Measurements from ENCODE around the gene FNDC1. TPM values are rescaled to one million over a fixed set of nuclear protein-coding genes. Genes with fewer than 3 reads are reported as not detected.
A peak's percentile ranks its signal among the peaks of the same experiment; 100 is the strongest.

FNDC1 gene
- total and polyA plus RNA-seq, 4 donors, result 0.06 to 8.6 (median 0.31) TPM

DNA sequence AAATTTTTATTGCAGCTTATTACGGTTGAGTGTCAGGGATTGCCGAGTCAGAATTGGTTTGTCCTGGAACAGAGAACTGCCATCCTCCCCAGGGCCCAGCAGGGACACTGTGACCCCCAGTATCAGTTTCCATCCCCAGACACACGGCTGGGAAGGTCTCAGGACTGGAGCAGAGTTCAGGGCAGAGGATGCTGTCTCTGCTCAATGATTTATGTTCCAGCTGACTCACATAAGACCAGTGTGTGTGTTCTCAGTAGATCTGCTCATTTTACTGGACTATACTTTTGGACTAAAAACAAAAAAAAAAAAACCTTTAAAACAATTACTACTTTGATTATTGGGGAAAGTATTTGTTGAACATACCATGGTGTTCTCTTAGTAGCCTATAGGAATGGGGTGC lies 44.2 kb downstream of the FNDC1 start:
- Histone ChIP-seq H3K9me3 (ENCODE audit: control insufficient read depth in 4 of 4, insufficient read depth in 3 of 4, low read length in 3 of 4) (no peaks in the 10 kb centered on the region), H3K9ac (ENCODE audit: insufficient read depth in 1 of 2, low read length in 2 of 2) (no peak overlapping the region), H3K4me3 (no peak overlapping the region), H3K27me3 (ENCODE audit: control insufficient read depth in 3 of 3, insufficient read depth in 3 of 3, low read length in 2 of 3) (peaks cover 0 to 2% (median 2%) of the 10 kb centered on the region in 3 donors), H3K36me3 (ENCODE audit: control insufficient read depth in 4 of 4, insufficient read depth in 4 of 4, low read length in 4 of 4) (no peaks in the 10 kb centered on the region), H3K4me1 (ENCODE audit: control insufficient read depth in 5 of 5, insufficient read depth in 5 of 5, low read length in 5 of 5) (peaks cover 0 to 3% (median 1%) of the 10 kb centered on the region in 5 donors), H3K27ac (ENCODE audit: low read depth in 1 of 2, low read length in 1 of 2) (no peak overlapping the region)
- DNase-seq (no peak), ATAC-seq (ENCODE audit: insufficient read depth, low FRiP score) (no peak)
- TF ChIP-seq, protein P1, sequence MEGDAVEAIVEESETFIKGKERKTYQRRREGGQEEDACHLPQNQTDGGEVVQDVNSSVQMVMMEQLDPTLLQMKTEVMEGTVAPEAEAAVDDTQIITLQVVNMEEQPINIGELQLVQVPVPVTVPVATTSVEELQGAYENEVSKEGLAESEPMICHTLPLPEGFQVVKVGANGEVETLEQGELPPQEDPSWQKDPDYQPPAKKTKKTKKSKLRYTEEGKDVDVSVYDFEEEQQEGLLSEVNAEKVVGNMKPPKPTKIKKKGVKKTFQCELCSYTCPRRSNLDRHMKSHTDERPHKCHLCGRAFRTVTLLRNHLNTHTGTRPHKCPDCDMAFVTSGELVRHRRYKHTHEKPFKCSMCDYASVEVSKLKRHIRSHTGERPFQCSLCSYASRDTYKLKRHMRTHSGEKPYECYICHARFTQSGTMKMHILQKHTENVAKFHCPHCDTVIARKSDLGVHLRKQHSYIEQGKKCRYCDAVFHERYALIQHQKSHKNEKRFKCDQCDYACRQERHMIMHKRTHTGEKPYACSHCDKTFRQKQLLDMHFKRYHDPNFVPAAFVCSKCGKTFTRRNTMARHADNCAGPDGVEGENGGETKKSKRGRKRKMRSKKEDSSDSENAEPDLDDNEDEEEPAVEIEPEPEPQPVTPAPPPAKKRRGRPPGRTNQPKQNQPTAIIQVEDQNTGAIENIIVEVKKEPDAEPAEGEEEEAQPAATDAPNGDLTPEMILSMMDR (IDR thresholded peaks at IDR 0.05; ENCODE audit: control extremely low read depth, extremely low read depth), result no peak
- 72% methylated on average over 3 of the region's 3 CpGs for WGBS, 2 donors

DNA sequence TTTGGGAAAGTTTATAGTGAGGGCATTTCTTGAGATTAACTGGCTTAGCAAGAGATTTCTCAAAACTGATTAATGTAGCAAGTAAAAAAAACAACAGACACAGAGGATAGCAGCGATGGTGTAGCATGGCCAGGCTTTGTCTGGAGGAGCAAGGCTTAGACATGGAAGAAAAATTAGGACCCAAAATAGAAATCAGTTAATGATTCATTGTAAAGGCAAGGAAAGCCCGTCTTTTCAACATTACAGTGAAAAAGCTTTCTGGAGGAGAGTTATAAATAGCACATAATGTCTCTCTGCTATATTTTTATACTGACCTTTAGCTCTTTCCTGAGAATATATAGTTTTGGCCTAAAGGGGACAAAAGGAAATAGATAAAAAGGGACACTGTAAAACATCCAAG lies 45.1 kb downstream of the FNDC1 start:
- peaks cover 0 to 3% (median 1%) of the 10 kb centered on the region in 5 donors for H3K4me1 ChIP-seq (ENCODE audit: control insufficient read depth in 5 of 5, insufficient read depth in 5 of 5, low read length in 5 of 5)
- WGBS, 2 donors, result 66 to 78% methylated on average over 2 of the region's 2 CpGs

DNA sequence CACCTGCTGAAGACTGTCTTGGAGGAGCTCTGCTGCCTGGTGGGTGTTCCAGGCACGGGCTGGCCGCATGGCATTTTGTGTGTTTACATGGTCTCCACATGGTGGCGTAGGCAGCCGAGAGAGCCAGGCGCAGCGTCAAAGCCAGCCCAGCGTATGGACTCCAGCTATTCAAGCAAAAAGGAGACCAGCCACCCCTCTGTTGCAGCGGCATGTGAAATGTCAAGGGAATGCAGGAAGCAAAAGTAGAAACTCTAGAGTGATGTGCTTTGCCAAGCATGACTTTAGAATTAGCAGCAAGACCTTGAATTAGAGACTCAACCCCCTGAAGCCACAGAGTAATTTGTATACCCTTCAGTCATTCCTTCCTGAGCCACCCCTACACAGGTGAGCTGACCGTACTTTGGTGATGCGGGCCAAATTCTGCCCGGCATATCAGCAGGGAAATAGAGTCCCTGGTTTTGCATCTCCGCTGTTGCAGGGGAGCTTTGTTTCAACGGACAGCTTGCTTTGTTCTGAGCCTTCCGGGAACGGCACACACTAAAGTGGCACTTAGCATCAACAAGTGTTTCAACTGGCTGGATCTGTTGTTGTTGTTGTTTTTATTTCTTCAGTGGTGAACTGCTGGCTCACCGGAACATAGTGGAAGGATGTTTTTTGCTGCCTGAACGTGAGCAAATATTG lies 48.5 kb downstream of the FNDC1 start:
- Histone ChIP-seq H3K9ac (ENCODE audit: insufficient read depth in 1 of 2, low read length in 2 of 2) (no peak overlapping the region), H3K4me1 (ENCODE audit: control insufficient read depth in 5 of 5, insufficient read depth in 5 of 5, low read length in 5 of 5) (no peaks in the 10 kb centered on the region), H3K27ac (ENCODE audit: low read depth in 1 of 2, low read length in 1 of 2) (no peak overlapping the region), H3K27me3 (ENCODE audit: control insufficient read depth in 3 of 3, insufficient read depth in 3 of 3, low read length in 2 of 3) (peaks cover 0 to 13% (median 0%) of the 10 kb centered on the region in 3 donors), H3K9me3 (ENCODE audit: control insufficient read depth in 4 of 4, insufficient read depth in 3 of 4, low read length in 3 of 4) (no peaks in the 10 kb centered on the region), H3K4me3 (no peak overlapping the region), H3K36me3 (ENCODE audit: control insufficient read depth in 4 of 4, insufficient read depth in 4 of 4, low read length in 4 of 4) (no peaks in the 10 kb centered on the region)
- ATAC-seq (ENCODE audit: insufficient read depth, low FRiP score) (no peak), DNase-seq (peak; percentile 51 to 56 (median 55))
- TF ChIP-seq, protein P1 (IDR thresholded peaks at IDR 0.05; ENCODE audit: control extremely low read depth, extremely low read depth), result no peak
- 52 to 56% methylated on average over 17 of the region's 17 CpGs for WGBS, 2 donors

More for the DNA sequence above, 45.1 kb downstream of the FNDC1 start:
- ATAC-seq (ENCODE audit: insufficient read depth, low FRiP score) (no peak), DNase-seq (no peak)
- Histone ChIP-seq H3K27me3 (ENCODE audit: control insufficient read depth in 3 of 3, insufficient read depth in 3 of 3, low read length in 2 of 3) (peaks cover 0 to 2% (median 2%) of the 10 kb centered on the region in 3 donors), H3K36me3 (ENCODE audit: control insufficient read depth in 4 of 4, insufficient read depth in 4 of 4, low read length in 4 of 4) (no peaks in the 10 kb centered on the region), H3K9ac (ENCODE audit: insufficient read depth in 1 of 2, low read length in 2 of 2) (no peak overlapping the region), H3K9me3 (ENCODE audit: control insufficient read depth in 4 of 4, insufficient read depth in 3 of 4, low read length in 3 of 4) (no peaks in the 10 kb centered on the region), H3K4me3 (no peak overlapping the region), H3K27ac (ENCODE audit: low read depth in 1 of 2, low read length in 1 of 2) (no peak overlapping the region)
- TF ChIP-seq, protein P1 (IDR thresholded peaks at IDR 0.05; ENCODE audit: control extremely low read depth, extremely low read depth), result no peak

All from lung (tissue), 12 donors.